ENCODE data around the gene NME1. TPM values are rescaled to one million over a fixed set of nuclear protein-coding genes. Genes with fewer than 3 reads are reported as not detected.

The NME1 gene
- total RNA-seq, 1 donor from 2014 or later = 101 TPM

DNA sequence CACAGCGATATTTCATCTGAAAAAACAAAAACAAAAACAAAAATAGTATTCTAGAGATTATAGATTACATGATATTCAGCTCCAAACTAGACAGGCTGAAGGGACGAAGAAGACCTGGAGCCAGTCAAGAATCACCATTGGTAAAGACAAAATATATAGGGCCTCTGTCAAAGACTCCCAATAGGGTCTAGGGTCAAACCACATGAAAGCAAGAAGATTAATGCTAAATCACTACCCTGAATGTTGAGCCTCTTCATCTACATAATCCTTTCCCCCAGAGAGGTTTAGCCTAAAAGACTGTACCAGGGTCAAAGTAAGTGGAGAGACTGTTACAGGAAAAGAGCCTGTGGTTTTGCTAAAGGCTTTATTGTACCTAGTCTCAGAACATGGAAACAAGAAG lies 10.8 kb upstream of the NME1 start:
- Mint-ChIP-seq H3K27me3 (ENCODE audit: low read depth) (no peaks in the 10 kb centered on the region), H3K4me3 (ENCODE audit: unreplicated experiment) (no peak overlapping the region), H3K9me3 (ENCODE audit: low read depth) (no peaks in the 10 kb centered on the region), H3K4me1 (ENCODE audit: low read depth) (no peaks in the 10 kb centered on the region), H3K27ac (ENCODE audit: unreplicated experiment) (no peak overlapping the region), H3K36me3 (ENCODE audit: low read depth) (no peaks in the 10 kb centered on the region)
- TF ChIP-seq, protein P1, sequence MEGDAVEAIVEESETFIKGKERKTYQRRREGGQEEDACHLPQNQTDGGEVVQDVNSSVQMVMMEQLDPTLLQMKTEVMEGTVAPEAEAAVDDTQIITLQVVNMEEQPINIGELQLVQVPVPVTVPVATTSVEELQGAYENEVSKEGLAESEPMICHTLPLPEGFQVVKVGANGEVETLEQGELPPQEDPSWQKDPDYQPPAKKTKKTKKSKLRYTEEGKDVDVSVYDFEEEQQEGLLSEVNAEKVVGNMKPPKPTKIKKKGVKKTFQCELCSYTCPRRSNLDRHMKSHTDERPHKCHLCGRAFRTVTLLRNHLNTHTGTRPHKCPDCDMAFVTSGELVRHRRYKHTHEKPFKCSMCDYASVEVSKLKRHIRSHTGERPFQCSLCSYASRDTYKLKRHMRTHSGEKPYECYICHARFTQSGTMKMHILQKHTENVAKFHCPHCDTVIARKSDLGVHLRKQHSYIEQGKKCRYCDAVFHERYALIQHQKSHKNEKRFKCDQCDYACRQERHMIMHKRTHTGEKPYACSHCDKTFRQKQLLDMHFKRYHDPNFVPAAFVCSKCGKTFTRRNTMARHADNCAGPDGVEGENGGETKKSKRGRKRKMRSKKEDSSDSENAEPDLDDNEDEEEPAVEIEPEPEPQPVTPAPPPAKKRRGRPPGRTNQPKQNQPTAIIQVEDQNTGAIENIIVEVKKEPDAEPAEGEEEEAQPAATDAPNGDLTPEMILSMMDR (IDR thresholded peaks at IDR 0.05) = no peak
- no peak for DNase-seq (ENCODE audit: low spot score)

DNA sequence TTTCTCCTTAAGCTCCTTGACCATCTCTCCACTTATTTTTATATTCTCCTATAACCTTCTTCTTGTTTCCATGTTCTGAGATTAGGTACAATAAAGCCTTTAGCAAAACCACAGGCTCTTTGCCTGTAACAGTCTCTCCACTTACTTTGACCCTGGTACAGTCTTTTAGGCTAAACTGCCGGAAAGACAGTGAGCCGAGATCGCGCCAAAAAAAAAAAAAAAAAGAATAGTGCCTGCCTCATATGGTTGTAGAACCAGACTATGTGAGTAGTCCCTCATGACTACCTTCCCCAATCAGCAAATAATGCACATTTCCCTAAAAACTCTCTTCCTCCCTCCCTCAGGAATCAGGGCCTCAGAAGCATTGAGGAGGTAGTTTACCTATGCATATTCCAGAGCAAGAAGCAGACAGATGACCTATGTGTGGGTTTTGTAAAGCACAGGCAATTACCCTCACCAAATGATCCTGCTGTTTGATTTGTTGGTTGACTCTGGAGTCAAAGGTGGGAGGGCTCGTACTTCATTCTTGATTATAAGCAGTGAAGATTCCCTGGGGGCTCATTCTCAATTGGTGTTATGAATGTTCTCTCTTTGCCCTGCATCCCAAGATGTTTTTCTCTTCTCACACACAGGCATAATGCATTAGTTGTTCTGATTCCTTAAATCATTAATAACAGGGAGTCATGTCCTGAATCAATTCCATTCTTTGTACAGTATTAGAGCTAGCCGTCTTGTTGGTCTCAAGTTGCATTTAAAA lies 8.9 kb upstream of the NME1 start:
- DNase-seq (ENCODE audit: low spot score) = no peak
- TF ChIP-seq, protein P1 (IDR thresholded peaks at IDR 0.05) = no peak
- no peak overlapping the region for H3K4me3 Mint-ChIP-seq (ENCODE audit: unreplicated experiment)
- H3K36me3 Mint-ChIP-seq (ENCODE audit: low read depth) = no peaks in the 10 kb centered on the region
- no peaks in the 10 kb centered on the region for H3K4me1 Mint-ChIP-seq (ENCODE audit: low read depth)
- no peak overlapping the region for H3K27ac Mint-ChIP-seq (ENCODE audit: unreplicated experiment)
- H3K27me3 Mint-ChIP-seq (ENCODE audit: low read depth) = no peaks in the 10 kb centered on the region
- H3K9me3 Mint-ChIP-seq (ENCODE audit: low read depth) = no peaks in the 10 kb centered on the region

DNA sequence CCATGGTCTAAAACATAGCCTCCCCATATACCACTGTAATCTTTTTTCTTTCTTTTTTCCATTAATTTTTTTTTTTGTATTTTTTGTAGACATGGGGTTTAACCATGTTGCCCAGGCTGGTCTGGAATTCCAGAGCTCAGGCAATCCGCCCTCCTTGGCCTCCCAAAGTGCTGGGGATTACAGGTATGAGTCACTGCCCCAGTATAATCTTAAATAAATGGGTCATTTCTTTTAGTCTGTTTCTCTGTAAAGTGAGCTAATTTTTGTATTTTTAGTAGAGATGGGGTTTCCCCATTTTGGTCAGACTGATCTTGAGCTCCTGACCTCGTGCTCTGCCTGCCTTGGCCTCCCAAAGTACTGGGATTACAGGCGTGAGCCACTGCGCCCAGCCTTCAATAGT lies 5.7 kb upstream of the NME1 start:
- Mint-ChIP-seq H3K27ac (ENCODE audit: unreplicated experiment) (no peak overlapping the region), H3K4me3 (ENCODE audit: unreplicated experiment) (no peak overlapping the region), H3K4me1 (ENCODE audit: low read depth) (no peaks in the 10 kb centered on the region), H3K36me3 (ENCODE audit: low read depth) (no peaks in the 10 kb centered on the region), H3K27me3 (ENCODE audit: low read depth) (no peaks in the 10 kb centered on the region), H3K9me3 (ENCODE audit: low read depth) (no peaks in the 10 kb centered on the region)
- DNase-seq (ENCODE audit: low spot score) = no peak
- TF ChIP-seq, protein P1 (IDR thresholded peaks at IDR 0.05) = no peak

DNA sequence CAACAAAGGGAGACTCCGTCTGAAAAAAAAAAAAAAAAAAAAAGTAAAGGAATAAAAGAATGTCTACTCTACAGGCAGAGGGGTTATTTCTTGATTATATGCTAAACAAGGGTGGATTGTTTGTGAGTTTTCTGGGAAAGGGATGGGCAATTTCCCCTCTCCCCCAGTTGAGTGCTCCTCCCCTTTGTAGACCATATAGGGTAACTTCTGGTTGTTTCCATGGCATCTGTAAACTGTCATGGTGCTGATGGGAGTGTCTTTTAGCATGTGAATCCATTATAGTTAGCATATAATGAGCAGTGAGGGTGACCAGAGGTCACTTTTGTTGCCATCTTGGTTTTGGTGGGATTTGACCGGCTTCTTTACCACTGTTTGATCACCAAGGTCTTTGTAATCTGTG lies 4.2 kb upstream of the NME1 start:
- Mint-ChIP-seq H3K4me1 (ENCODE audit: low read depth) (no peaks in the 10 kb centered on the region), H3K9me3 (ENCODE audit: low read depth) (no peaks in the 10 kb centered on the region), H3K4me3 (ENCODE audit: unreplicated experiment) (no peak overlapping the region), H3K27ac (ENCODE audit: unreplicated experiment) (no peak overlapping the region), H3K27me3 (ENCODE audit: low read depth) (no peaks in the 10 kb centered on the region), H3K36me3 (ENCODE audit: low read depth) (no peaks in the 10 kb centered on the region)
- TF ChIP-seq, protein P1 (IDR thresholded peaks at IDR 0.05) = no peak
- no peak for DNase-seq (ENCODE audit: low spot score)

DNA sequence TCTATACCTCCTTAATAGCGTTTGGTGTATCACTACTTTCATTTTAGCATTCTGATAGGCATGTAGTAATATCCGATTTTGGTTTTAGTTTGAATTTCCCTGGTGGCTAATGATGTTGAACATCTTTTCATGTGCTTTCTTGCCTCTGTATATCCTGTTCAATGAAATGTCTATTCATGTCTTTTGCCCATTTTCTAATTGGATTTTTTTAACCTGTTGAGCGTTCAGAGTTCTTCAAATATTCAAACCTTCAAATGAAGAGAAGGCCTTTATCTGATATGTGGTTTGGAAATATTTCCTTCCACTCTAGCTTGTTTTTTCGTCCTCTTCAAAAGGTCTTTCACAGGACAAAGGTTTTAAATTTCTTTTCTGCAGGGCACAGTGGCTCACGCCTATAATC lies 2.4 kb upstream of the NME1 start:
- TF ChIP-seq, protein P1 (IDR thresholded peaks at IDR 0.05) = no peak
- DNase-seq (ENCODE audit: low spot score) = no peak
- Mint-ChIP-seq H3K4me1 (ENCODE audit: low read depth) (peaks cover 7% of the 10 kb centered on the region), H3K27me3 (ENCODE audit: low read depth) (no peaks in the 10 kb centered on the region), H3K4me3 (ENCODE audit: unreplicated experiment) (no peak overlapping the region), H3K9me3 (ENCODE audit: low read depth) (no peaks in the 10 kb centered on the region), H3K36me3 (ENCODE audit: low read depth) (no peaks in the 10 kb centered on the region), H3K27ac (ENCODE audit: unreplicated experiment) (no peak overlapping the region)
